ENCODE data around the gene MEIOSIN.

GRCh38 chr19:45778010-45778661, 44.9 kb downstream of the MEIOSIN start:
- TF ChIP-seq CTCF (conservative IDR thresholded peaks at IDR 0.05; ENCODE audit: low read depth, low read length) (no peak), EZH2 (IDR thresholded peaks at IDR 0.05; ENCODE audit: borderline replicate concordance, low read depth, low read length, poor library complexity, severe bottlenecking) (no peak)

Data from A673 (cell line).